C1 segment of cervical spinal cord (tissue), 14 donors: Measurements from ENCODE around the gene MPP2.
"Not testable (repeated sequence)": the region's sequence is repeated elsewhere in the genome, so short reads cannot be mapped to it uniquely, and the experiment has no call there.

Experiments used
- DNase-seq, 14 donors: peaks; one replicate each; lab custom pipeline; 2025; lab: John Stamatoyannopoulos, UW

The MPP2 gene

GRCh38 chr17:43901861-43902589 lies 5.3 kb downstream of the MPP2 start:
- no peak for DNase-seq

- no peak for DNase-seq
Observed at GRCh38 chr17:43900858-43901754, 6.2 kb downstream of the MPP2 start.

GRCh38 chr17:43900183-43900857 lies 7.0 kb downstream of the MPP2 start:
- DNase-seq: peak in 12 of 14 donors; percentile 23 to 79 (median 74)

- no peak for DNase-seq
Observed at GRCh38 chr17:43898446-43898845, 8.9 kb downstream of the MPP2 start.

- no peak for DNase-seq
Observed at GRCh38 chr17:43897831-43898230, 9.5 kb downstream of the MPP2 start.

- not testable (repeated sequence) for DNase-seq
Observed at GRCh38 chr17:43894494-43894893, 12.8 kb downstream of the MPP2 start.

- no peak for DNase-seq
Observed at GRCh38 chr17:43892647-43892952, 14.7 kb downstream of the MPP2 start.

GRCh38 chr17:43891851-43892646 lies 15.3 kb downstream of the MPP2 start:
- DNase-seq: peak in 1 of 14 donors; percentile 31

GRCh38 chr17:43890240-43890639 lies 17.1 kb downstream of the MPP2 start:
- DNase-seq: no peak

- DNase-seq: no peak
Observed at GRCh38 chr17:43888548-43888947, 18.8 kb downstream of the MPP2 start.

- no peak for DNase-seq
Observed at GRCh38 chr17:43882761-43883415, 24.4 kb downstream of the MPP2 start.

GRCh38 chr17:43881758-43882505 lies 25.4 kb downstream of the MPP2 start:
- DNase-seq: no peak

- no peak for DNase-seq
Observed at GRCh38 chr17:43881181-43881580, 26.2 kb downstream of the MPP2 start.

GRCh38 chr17:43880420-43880991 lies 26.8 kb downstream of the MPP2 start:
- no peak for DNase-seq

- no peak for DNase-seq
Observed at GRCh38 chr17:43879723-43880419, 27.5 kb downstream of the MPP2 start.

GRCh38 chr17:43878260-43879175 lies 28.8 kb downstream of the MPP2 start:
- peak in 12 of 14 donors; percentile 6 to 66 (median 34) for DNase-seq

- DNase-seq: no peak
Observed at GRCh38 chr17:43877451-43878155, 29.7 kb downstream of the MPP2 start.

- DNase-seq: no peak
Observed at GRCh38 chr17:43877031-43877430, 30.3 kb downstream of the MPP2 start.
